RWPE2 (cell line): ENCODE measurements around the gene KRTAP22-2.

ENCODE experiments used
- ATAC-seq: fragments of 200-7000 bp; cut with Tn5 transposase; 3 replicates; pipeline ENCODE4 v1.9.1; 2021; ENCODE audit warnings: low read depth
- DNase-seq: peaks from one replicate; pipeline ENCODE4 v3.0.0-alpha.2; 2020; ENCODE audit warnings: low spot score
- H3K27ac ChIP-seq: fragments of 450-650 bp; 2 replicates; pipeline ENCODE4 v1.5.1; 2017; ENCODE audit warnings: mild to moderate bottlenecking; ENCODE audit not compliant: poor library complexity, severe bottlenecking
- H3K27me3 ChIP-seq: fragments of 250-450 bp; sonication (Bioruptor Pico); 2 replicates; pipeline ENCODE4 v1.5.1; 2021; ENCODE audit warnings: mild to moderate bottlenecking, moderate library complexity; ENCODE audit not compliant: insufficient read depth, poor library complexity, severe bottlenecking
- H3K36me3 ChIP-seq: fragments of 250-450 bp; sonication (Bioruptor Pico); 2 replicates; pipeline ENCODE4 v1.5.1; 2020; ENCODE audit warnings: low read depth, mild to moderate bottlenecking, moderate library complexity
- H3K4me1 ChIP-seq: fragments of 250-450 bp; sonication (Bioruptor Pico); 2 replicates; pipeline ENCODE4 v1.5.1; 2021; ENCODE audit warnings: mild to moderate bottlenecking, moderate library complexity; ENCODE audit not compliant: insufficient read depth, poor library complexity, severe bottlenecking
- H3K4me3 ChIP-seq: fragments of 250-450 bp; sonication (Bioruptor Pico); 2 replicates; pipeline ENCODE4 v1.5.1; 2021; ENCODE audit warnings: mild to moderate bottlenecking, moderate library complexity; ENCODE audit not compliant: severe bottlenecking
- H3K9me3 ChIP-seq: fragments of 250-450 bp; sonication (Bioruptor Pico); 2 replicates; pipeline ENCODE4 v1.5.1; 2021; ENCODE audit warnings: mild to moderate bottlenecking, moderate library complexity; ENCODE audit not compliant: severe bottlenecking
- TF ChIP-seq, protein P1 (sequence below): fragments of 450-650 bp; IDR thresholded peaks from one replicate; pipeline ENCODE4 v1.5.1; 2017; ENCODE audit warnings: mild to moderate bottlenecking, moderate library complexity; ENCODE audit not compliant: poor library complexity, severe bottlenecking

The KRTAP22-2 gene

DNA sequence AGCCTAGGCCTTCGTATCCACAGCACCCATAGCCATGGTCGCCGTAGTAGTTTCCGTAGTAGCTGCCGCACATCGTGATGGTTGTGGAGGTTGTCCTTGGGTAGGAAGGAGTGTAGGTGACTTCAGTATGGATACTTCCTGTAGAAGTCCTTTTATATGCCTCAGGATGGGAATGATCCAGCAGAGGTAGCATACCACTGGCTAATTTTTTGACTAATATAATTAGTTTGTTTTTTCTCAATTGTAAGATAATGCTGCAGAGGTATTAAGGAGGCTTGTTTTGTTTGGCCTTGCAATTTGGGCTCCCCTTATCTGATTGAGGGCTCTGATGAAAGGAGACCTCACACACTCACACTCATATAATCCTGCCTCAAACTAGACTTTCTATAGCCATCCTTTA is 8.6 kb upstream of the KRTAP22-2 start, which contains the start of gene KRTAP6-2:
KRTAP6-2 (minus strand) TSS at position 101 of the 400 bp plus-strand sequence; CDS start at position 73, 28 bp downstream.
- DNase-seq, result no peak
- no peaks in the 10 kb centered on the region for H3K27me3 ChIP-seq
- H3K27ac ChIP-seq, result no peak within 1 kb of the TSS
- no peaks in the 10 kb centered on the region for H3K9me3 ChIP-seq
- TF ChIP-seq, protein P1, sequence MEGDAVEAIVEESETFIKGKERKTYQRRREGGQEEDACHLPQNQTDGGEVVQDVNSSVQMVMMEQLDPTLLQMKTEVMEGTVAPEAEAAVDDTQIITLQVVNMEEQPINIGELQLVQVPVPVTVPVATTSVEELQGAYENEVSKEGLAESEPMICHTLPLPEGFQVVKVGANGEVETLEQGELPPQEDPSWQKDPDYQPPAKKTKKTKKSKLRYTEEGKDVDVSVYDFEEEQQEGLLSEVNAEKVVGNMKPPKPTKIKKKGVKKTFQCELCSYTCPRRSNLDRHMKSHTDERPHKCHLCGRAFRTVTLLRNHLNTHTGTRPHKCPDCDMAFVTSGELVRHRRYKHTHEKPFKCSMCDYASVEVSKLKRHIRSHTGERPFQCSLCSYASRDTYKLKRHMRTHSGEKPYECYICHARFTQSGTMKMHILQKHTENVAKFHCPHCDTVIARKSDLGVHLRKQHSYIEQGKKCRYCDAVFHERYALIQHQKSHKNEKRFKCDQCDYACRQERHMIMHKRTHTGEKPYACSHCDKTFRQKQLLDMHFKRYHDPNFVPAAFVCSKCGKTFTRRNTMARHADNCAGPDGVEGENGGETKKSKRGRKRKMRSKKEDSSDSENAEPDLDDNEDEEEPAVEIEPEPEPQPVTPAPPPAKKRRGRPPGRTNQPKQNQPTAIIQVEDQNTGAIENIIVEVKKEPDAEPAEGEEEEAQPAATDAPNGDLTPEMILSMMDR, result no peak
- no peaks in the 10 kb centered on the region for H3K4me1 ChIP-seq
- ATAC-seq, result no peak
- H3K36me3 ChIP-seq, result no peaks in the 10 kb centered on the region
- no peak within 1 kb of the TSS for H3K4me3 ChIP-seq

DNA sequence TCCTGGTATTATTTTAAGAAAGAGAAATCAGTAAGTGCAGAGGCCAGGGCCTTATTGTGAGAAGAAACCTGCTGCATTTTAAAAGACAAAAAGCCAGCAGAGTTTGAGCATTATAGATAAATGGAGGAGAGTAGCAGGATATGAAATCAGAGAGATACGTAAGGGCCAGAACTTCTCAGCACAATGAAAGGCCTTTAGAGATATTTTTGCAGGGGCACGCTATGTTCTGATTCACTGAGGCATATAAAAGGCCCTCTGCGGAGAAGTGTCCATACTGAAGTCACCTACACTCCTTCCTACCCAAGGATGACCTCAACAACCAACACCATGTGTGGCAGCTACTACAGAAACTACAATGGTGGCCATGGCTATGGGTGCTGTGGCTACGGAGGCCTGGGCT is 1.9 kb upstream of the KRTAP22-2 start, which contains the start of gene KRTAP6-3:
KRTAP6-3 (plus strand) TSS at position 301 of the 400 bp plus-strand sequence; CDS start at position 307, 6 bp downstream.
- H3K27ac ChIP-seq, result no peak within 1 kb of the TSS
- H3K36me3 ChIP-seq, result no peaks in the 10 kb centered on the region
- H3K9me3 ChIP-seq, result no peaks in the 10 kb centered on the region
- no peak within 1 kb of the TSS for H3K4me3 ChIP-seq
- H3K4me1 ChIP-seq, result no peaks in the 10 kb centered on the region
- H3K27me3 ChIP-seq, result no peaks in the 10 kb centered on the region
- TF ChIP-seq, protein P1, result no peak
- DNase-seq, result no peak
- no peak for ATAC-seq

DNA sequence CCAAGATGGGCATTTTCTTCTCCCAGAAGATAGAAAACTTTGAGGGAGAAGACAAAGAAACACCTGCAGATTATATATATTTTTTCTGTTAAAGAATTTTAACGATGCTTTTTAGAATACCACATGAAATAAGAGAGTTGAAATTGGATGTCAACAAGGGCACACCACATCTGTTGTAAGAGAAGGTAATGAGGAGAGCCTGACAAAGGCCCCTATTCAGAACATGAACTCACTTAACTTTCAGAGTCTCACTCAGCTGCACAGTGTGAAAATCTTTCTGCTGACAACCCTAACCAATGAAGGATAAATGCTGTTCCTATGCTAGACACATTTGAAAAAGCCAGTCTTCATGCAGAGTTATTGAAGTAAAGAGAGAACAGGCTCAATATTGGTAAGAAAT is 7.3 kb downstream of the KRTAP22-2 start:
- TF ChIP-seq, protein P1, result no peak
- H3K27me3 ChIP-seq, result peaks cover 18% of the 10 kb centered on the region
- H3K9me3 ChIP-seq, result no peaks in the 10 kb centered on the region
- H3K27ac ChIP-seq, result no peak overlapping the region
- no peaks in the 10 kb centered on the region for H3K4me1 ChIP-seq
- ATAC-seq, result no peak
- DNase-seq, result no peak
- H3K36me3 ChIP-seq, result no peaks in the 10 kb centered on the region
- no peak overlapping the region for H3K4me3 ChIP-seq

DNA sequence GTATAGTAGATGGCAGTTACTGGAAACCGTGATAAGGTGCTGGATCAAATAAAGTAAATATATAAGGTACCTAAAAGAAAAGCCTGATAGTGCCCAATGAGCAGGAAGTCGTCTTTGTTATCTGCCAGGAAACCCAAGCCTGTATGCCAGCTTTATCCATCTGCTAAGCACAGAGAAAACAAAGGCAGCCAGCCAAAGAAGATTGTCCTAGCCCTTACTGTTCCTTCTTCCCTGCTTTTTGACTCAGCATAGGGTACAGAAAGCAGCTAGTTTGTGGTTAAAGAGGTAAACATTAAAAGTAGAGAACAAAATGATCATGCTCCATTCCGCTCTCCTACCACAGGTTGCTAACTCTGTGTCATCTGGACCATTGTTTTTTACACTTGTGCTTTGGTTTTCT is 10.1 kb downstream of the KRTAP22-2 start:
- H3K4me3 ChIP-seq, result no peak overlapping the region
- ATAC-seq (no peak), DNase-seq (no peak)
- no peak overlapping the region for H3K27ac ChIP-seq
- TF ChIP-seq, protein P1, result no peak
- H3K27me3 ChIP-seq, result peaks cover 14% of the 10 kb centered on the region
- H3K36me3 ChIP-seq, result no peaks in the 10 kb centered on the region
- H3K9me3 ChIP-seq, result no peaks in the 10 kb centered on the region
- H3K4me1 ChIP-seq, result no peaks in the 10 kb centered on the region

DNA sequence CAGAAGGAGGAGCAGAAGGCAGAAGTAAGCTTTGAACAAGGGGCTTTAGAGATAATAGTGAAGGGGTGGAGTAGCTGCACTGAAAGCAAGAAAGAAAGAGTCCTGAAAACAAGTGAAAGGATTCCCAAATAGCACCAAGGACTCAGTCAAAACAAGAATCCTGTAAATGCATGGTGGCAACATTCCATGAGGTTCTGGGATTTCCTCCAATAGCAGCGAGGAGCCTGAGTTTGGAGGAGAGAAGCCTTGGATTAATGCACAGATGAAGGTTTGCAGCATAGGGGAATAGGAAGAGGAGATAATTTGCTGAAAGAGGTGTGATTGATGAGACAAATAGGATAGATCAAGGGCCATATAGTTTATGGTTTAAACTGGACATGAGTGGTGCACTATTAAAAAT is 10.9 kb downstream of the KRTAP22-2 start:
- no peaks in the 10 kb centered on the region for H3K4me1 ChIP-seq
- no peak overlapping the region for H3K4me3 ChIP-seq
- H3K27me3 ChIP-seq, result peaks cover 14% of the 10 kb centered on the region
- ATAC-seq (no peak), DNase-seq (no peak)
- no peak overlapping the region for H3K27ac ChIP-seq
- H3K9me3 ChIP-seq, result no peaks in the 10 kb centered on the region
- no peaks in the 10 kb centered on the region for H3K36me3 ChIP-seq
- TF ChIP-seq, protein P1, result no peak
